Inferior parietal cortex (tissue), 1 donor: ENCODE measurements around the gene CNPY3.

Experiments
- DNase-seq: peaks from one replicate; pipeline ENCODE4 v3.0.0-alpha.2; 2016; ENCODE audit errors: extremely low spot score

CNPY3 gene

GRCh38 chr6:42960243-42961019 lies 31.2 kb downstream of the CNPY3 start, which contains the start of gene GNMT:
GNMT (plus strand) TSS chr6:42960754; CDS start chr6:42960768, 14 bp downstream.
- no peak for DNase-seq

- DNase-seq: no peak
Measured at GRCh38 chr6:42961020-42961470, 31.8 kb downstream of the CNPY3 start.

GRCh38 chr6:42962096-42962495 lies 32.8 kb downstream of the CNPY3 start:
- no peak for DNase-seq

GRCh38 chr6:42962502-42963178 lies 33.4 kb downstream of the CNPY3 start:
- DNase-seq: no peak

GRCh38 chr6:42963179-42963854 lies 34.0 kb downstream of the CNPY3 start:
- no peak for DNase-seq

- DNase-seq: no peak
Measured at GRCh38 chr6:42963855-42964605, 34.8 kb downstream of the CNPY3 start.

- DNase-seq: no peak
Measured at GRCh38 chr6:42966571-42966970, 37.3 kb downstream of the CNPY3 start.

- no peak for DNase-seq
Measured at GRCh38 chr6:42967228-42967627, 37.9 kb downstream of the CNPY3 start.

- DNase-seq: no peak
Measured at GRCh38 chr6:42968126-42968701, 38.9 kb downstream of the CNPY3 start.

GRCh38 chr6:42968783-42969182 lies 39.5 kb downstream of the CNPY3 start:
- DNase-seq: no peak

- DNase-seq: no peak
Measured at GRCh38 chr6:42969431-42969830, 40.2 kb downstream of the CNPY3 start.

GRCh38 chr6:42969934-42970333 lies 40.7 kb downstream of the CNPY3 start:
- no peak for DNase-seq

- DNase-seq: no peak
Measured at GRCh38 chr6:42970871-42971612, 41.8 kb downstream of the CNPY3 start.

- peak; percentile 45 for DNase-seq
Measured at GRCh38 chr6:42971746-42972327, 42.6 kb downstream of the CNPY3 start.

- no peak for DNase-seq
Measured at GRCh38 chr6:42973926-42974325, 44.6 kb downstream of the CNPY3 start.

- no peak for DNase-seq
Measured at GRCh38 chr6:42974919-42975505, 45.7 kb downstream of the CNPY3 start.

- no peak for DNase-seq
Measured at GRCh38 chr6:42978487-42978838, 49.2 kb downstream of the CNPY3 start.

GRCh38 chr6:42978839-42979522 lies 49.7 kb downstream of the CNPY3 start, which contains the start of gene PEX6:
PEX6 (minus strand) TSS chr6:42979181; CDS start chr6:42979150, 31 bp downstream.
- DNase-seq: peak; percentile 92

- no peak for DNase-seq
Measured at GRCh38 chr6:42979523-42980177, 50.4 kb downstream of the CNPY3 start.
